Stimulated activated CD4-positive, alpha-beta T cell treated with anti-CD3 and anti-CD28 coated beads, Interleukin-4, amount 100 ng/mL, for 1 hour (primary cell): ENCODE results near the gene PARD6B.

Source experiments
- DNase-seq: peaks from one replicate; pipeline ENCODE4 v3.0.0-alpha.2; 2020

Gene PARD6B

DNA sequence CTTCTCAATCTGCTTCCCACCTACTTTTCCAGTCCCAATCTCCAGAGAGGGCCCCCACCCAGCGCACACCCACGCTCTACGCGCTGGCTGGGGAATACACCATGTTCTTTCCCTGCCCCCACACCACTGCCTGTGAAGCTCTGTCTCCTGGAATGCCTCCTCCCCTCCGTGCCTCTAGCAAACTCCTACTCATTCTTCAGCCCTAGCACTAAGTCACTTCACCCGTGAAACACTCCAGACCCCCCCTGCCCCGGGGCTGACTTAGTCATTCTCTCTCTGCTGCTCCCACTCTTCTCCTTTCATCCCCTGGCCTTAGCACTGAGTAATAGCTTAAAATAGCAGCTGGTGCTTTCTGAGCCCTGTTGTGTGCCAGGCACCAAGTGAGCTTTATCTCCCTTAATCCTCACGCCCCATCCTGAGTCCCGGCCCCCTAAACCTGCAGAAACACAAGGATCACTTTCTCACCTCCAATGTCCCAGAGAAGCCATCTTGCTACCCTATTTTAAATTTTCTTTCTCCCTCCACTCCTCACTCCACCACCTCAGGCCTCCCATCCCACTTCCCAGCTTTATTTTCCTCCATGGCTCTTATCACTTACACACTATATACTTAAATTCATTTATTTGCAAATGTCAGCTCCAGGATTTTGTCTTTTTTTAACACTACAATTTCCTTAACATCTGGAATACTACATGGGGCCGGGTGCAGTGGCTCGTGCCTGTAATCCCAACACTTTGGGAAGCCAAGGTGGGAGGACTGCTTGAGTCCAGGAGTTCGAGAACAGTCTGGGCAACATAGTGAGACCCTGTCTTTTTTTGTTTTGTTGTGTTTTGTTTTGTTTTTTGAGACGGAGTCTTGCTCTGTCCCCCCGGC is 6.3 kb upstream of the PARD6B start:
- DNase-seq, result peak; percentile 86

DNA sequence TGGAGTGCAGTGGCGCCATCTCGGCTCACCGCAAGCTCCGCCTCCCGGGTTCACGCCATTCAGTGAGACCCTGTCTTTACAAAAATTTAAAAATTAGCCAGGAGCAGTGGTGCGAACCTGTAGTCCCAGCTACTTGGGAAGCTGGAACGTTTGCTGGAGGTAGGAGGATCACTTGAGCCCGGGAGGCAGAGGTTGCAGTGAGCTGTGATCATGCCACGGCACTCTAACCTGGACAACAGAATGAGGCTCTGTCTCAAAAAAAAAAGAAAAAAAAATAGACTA is 5.7 kb upstream of the PARD6B start:
- DNase-seq, result no peak

DNA sequence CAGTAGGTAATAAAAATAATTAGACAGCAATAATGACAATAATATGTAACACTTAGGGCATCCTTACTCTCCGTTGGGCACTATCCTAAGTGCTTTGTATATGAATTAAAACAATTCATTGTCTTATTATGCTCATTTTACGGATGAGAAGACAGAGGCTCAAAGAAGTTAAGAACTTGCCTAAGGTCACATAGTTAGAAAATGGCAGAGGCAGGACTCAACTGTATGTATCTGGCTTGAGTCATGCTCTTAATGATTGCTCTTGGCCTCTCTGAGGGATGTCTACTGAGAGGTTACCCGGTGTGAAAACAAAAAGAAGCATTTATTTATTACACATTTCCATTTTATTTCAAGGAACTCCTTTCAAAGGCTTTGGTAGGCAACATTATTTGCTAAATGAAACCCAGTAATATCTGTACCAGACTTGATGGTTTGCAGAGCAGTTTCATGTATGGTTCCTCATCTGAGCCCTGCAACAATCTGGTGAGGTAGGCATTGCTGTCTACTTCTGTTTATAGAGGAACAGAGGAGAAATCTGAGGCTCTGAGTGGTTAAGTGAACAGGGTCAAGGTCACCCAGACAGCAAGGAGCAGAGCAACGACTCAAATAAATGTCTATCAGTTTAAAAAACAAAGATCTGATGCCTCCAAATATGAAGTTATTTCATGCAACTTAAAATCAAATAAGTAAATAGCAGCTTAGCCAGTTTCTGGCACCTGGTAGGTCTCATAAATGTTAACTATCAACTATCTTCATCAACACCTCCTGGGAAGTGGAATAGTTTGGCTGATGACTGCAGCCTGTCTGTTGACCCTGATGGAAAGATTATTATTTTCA is 4.2 kb upstream of the PARD6B start:
- no peak for DNase-seq

DNA sequence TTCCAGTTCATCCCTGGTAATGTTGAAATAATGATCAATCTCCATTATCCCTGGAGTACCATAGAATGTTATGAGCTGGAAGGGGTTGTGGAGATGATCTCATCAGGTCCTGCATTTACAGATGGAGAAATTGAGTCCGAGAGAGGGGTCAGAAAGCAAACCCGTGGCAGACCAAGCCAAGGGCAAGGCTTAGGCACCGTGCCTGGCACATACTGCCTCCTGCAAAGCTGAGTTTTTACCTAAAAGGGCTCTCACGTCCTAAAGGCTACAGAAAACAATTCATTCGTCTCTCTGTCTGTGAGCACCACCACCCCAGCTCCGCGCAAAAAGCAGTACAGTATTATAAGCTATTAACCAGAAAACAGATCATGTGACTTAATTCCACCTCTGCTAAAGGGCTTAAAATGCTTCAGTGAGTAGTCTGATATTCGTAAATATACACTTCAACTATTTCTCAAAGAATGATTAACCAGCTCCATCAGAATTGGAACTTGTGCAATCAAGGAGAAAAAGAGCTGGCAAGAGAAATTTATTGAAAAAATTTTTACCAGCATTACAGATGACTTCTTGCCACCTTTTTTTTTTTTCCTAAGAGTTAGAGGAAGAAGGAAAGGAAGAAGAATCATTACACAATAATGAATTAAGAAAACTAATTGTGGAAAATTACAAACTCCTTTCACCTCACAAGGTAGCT is 3.4 kb upstream of the PARD6B start:
- no peak for DNase-seq

DNA sequence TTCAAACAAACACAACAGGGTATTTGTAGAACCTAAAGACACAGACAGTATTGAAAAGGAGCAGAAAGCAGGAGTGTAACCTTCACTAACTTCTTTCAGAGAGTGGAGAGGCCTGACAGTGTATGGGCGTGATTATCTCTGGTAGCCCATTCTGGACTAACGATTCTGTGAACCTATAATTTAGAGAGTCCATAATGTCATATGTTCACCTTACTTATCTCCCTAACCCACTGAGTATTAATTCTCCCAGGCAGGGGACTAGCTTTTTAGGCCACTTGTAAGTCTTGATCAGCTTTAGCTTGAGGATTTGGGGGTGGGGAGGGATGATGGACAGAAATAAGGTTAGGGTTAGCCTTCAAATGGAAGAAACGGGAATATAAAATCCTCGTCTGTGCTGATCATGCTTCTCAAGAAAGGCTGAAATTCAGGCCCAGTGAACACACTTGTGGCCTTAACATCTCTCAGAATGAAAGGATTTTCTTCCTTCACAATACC is 2.8 kb upstream of the PARD6B start:
- DNase-seq, result no peak

DNA sequence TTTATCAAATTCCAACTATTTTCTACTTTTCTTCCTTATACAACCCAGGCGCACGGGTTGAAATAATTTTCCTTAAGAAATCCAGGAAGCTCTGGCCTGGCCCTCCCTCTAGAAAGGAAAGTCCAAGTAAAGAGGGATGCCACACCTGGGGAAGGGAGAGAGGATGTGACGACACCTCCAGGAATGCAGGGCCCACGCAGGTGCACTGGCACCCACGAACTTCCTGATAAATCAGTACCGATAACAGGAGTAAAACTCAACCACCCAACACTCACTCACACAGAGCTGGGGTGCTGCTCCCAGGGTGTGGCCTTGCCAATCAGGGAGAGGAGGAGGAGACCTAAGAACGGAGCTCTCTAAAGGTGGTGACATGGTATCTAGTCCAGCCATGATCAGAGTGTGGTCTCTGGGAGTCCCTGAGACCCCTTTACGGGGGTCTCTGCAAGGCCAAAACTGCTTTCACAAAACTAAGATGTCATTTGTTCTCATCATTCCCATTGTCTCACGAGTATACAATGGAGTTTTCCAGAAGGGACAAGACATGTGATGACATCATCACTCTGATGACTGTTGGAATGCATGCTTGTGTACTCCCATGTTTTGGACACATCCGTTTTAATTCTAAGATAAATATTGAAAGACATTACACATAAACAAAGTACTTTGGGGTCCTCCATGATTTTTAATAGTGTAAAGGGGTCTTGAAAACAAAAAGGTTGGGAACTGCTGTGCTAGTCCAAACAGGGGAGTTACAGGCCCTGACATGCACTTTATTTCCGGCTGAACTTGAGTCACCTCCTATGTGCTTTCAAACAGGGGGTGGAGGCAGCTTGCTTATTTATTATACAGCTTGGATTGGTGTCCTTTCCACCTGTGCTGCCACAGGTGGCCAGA is 2.2 kb upstream of the PARD6B start:
- DNase-seq, result no peak

DNA sequence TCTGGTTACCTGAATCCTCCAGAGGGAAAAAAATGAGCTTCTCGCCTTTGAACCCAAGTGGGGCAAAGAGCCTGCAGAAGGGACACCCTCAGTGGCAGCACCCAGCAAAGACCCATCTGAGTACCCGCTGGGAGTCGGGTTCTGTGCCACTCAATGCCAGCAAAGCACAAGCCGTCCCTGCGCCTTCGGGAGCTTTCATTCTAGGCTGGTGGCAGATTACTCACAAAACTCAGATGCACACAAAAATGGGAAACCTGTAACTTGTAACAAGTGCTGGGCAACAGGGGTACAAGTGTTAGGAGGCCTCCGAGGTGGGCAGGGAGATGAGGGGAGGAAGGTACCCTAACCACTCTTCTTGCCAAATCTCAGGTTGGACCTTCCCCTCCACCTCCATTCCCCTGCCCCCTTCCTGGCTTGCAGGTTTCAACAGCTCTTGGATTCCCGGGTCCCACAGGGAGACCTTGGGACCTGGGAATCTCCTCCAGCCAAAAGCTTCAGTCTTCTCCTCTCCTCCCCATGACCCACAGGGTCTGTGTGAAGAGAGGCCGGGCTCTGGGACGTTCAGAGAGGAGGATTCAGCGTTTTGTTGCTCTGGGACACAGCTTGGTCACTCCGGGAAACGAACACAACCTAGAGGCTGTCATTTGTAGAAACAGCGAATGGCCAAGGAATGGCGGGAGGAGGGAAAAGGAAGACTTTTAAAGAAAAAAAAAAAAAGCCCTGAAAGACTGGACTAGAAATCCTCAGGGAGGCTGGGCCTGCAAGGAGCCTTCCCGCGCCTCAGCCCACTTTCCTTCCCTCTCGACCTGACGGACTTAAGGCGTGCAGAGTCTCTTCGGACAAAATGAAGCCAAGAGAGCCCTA is 1.2 kb upstream of the PARD6B start:
- DNase-seq, result no peak

DNA sequence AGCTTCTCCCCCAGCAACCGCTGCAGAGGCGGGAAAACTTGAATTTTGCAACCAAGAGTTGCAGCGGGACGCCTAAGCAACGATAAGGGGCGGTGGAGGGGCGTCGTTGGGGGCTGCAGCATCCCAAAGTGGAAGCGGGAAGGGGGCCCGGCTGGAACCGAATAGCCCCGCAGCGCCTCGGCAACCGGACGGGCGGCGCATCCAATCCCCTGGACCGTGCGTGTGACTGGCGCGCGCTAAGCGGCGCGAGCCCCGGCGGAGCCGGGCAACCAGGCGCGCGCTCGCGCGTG is 670 bp upstream of the PARD6B start:
- no peak for DNase-seq

DNA sequence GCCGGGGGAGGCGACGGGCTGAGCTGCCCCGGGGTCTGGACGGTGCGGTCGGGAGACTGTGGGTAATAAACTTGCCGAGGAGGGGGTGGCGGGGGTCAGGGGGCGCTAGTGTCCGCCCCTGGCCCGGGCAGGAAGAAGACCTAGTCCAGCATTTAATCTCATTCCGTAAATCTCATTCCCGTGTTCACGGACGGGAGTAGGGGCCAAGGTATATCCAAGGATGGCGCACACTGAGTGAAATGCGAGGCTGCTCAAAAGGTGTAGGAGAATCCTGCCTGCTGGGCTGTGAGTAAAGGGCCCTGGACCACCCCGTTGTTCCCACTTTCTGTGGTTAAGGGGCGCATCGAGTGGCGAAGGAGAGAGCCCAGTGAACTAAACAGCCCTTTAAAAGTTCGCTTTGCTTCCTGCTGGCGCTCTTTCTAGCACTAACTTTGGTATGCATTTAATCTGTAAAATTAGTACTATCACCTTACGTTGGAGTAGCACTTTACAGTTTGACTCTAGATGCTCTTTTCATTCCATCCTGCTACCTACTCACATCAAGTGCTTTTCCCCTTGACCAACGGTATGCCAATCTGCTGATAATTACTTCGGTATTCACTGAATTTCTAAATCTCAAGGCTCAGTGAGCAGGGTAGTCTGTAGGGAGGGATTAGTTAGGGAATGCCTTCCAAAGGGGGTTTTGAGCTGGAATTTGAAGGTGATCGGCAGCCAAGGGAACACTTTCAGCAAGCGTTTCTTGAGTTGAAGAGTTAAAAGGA is 730 bp downstream of the PARD6B start:
- DNase-seq, result no peak

DNA sequence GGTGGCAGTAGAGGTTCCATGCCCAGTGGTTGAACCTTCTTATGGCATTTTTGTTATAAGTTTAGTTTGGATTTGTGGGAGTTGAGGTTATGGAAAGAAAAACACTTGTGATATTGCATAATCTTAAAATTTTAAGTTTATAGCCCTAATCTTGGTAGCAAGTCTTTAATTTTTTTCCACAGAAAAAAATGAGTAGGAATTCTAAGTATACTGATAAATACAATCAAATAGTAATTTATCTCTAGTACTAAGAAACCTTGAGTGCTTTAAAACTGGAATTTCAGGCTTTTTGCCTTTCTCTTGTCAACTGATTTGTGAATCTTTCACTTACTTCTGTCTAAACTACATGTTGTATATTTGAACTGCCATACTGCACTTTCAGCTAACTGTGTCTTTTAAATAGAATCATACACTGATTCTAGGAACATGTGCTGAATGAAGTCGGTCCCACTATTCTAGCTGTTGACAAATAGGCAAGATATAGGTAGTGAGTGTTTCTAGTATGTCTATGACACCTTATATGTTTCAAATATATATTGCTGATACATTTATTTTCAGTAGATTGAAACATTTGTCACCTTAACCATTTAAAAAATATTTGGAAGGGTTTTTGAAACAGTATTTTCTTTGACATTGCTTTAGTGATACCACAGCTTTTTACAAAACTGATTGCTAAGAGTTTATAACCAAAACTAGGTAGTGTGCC is 2.4 kb downstream of the PARD6B start:
- DNase-seq, result no peak

DNA sequence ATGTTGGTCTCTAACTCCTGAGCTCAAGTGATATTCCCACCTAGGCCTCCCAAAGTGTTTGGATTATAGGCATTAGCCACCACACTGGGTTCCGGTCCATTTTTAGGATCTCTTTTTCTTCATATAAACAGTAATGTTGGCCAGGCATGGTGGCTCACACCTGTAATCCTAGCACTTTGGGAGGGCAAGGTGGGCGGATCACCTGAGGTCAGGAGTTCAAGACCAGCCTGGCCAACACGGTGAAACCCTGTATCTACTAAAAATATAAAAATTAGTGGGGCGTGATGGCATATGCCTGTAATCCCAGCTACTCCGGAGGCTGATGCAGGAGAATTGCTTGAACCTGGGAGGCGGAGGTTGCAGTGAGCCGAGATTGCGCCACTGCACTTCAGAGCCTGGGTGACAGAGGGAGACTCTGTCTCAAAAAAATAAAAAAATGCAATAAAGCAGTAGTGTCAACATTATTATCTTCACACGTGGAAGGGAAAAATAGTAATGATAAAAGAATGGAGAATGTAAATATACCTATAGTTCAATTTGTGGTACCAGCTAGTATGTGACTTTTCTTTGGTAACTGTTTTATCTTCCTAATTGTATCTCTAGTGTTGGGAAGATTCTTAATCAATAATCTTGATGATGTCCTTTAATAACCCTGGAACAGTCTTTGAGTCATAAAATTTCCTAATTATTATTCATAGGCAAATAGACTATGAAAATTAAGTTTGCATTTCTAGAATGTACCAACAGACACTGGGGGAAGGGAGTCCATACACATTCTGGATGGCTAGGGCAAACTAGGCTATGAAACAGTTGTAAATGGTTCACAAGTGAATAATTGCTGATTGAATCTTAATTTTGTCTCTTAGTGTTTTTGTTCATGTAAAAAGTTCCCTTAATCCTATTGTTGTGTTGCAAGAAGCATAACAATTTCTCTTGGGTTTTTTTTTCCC is 3.6 kb downstream of the PARD6B start:
- DNase-seq, result no peak

DNA sequence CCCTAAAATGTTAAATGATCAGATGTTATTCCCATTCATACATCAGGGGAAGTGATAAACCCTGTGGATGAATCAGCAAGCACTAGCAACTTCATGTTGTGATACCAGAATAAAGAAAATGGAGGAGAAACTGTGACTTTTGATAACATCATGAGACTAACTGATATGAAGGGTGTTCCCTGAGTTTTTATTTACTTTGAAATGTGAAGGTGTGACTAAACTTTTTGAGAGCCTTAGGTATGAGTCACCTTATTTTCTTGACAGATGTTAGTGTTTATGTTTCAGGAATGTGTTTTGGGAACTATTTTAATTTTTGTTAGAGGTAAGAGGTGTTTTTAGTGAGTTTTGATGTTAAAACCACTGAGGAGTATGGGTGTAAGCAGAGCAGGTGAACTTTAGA is 4.4 kb downstream of the PARD6B start:
- no peak for DNase-seq

DNA sequence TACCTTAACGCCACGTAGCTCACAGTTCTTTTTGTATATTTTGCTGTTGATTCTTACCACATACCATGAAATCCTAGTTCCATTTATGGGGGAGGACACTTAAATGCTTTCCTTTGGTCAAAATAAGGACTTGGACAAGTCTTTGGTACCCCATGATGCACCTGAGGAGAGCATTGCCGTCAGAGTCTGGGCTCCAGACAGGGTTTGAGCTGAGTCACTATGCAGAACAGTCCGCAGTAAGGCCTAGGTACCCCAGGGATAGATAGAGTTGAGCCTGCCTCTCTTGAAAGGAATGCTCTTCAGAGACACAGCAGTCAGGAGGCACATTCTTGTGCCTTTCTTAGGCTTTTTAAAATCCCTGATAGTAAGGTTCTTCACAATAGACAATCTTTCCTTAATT is 6.0 kb downstream of the PARD6B start:
- no peak for DNase-seq

DNA sequence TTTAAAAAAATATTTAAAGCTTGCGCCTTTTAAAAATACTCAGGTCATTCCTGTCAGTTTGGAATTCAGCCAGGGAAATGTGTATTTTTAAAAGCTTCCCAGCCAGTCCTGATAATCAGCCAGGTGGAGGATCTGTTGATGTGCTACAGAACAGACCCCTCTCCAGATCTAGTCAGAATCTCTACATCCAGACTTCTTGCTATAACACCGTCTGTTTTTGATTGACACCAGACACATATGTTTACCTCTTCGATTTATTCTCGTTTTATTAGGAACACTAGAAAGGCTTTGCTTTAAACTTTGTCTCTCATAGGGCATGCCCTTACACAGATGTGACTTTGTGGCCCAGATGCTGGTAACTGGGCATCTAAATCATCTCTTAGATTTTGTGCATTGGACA is 11.7 kb downstream of the PARD6B start:
- DNase-seq, result no peak

DNA sequence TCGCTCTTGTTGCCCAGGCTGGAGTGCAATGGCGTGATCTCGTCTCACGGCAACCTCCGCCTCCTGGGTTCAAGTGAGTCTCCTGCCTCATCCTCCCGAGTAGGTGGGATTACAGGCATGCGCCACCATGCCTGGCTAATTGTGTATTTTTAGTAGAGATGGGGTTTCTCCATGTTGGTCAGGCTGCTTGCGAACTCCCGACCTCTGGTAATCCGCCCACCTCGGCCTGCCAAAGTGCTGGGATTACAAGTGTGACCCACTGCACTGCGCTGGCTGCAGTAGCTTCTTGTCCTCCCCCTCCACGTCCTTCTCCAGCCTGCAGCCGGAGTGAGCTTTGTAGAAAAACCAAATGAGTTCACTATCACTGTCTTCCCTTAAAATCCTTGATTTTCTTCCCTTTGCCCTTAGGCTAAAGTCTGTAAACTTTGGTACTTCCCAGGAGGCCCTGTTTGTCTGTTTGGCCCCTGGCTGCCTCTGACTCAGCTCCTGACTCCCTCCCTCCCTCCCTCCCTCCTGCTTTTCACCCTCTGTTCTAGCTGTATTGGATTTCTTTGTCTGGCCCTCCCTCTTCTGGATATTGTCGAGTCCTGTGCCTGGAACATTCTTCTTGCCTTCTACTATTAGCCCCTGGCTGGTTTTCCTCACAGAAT is 12.9 kb downstream of the PARD6B start:
- no peak for DNase-seq

DNA sequence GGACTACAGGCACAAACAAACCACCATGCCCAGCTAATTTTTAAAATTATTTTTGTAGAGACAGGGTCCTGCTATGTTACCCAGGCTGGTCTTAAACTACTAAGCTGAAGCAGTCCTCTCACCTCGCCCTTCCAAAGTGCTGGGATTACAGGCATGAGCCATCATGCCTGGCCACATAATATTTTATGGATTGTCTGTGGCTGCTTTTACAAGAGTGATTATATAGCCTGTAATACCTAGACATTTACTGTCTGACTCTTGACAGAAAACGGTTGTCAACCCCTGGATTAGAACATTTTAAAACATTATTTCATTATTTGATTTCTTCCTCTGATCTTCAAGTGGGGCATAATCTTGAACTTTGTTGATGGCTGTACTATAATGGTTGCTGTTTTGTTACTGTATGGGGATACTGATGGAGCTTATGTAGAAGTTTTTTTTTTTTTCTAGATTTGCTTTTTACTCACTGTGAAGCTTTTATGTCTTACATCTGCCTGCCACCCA is 14.3 kb downstream of the PARD6B start:
- DNase-seq, result no peak

DNA sequence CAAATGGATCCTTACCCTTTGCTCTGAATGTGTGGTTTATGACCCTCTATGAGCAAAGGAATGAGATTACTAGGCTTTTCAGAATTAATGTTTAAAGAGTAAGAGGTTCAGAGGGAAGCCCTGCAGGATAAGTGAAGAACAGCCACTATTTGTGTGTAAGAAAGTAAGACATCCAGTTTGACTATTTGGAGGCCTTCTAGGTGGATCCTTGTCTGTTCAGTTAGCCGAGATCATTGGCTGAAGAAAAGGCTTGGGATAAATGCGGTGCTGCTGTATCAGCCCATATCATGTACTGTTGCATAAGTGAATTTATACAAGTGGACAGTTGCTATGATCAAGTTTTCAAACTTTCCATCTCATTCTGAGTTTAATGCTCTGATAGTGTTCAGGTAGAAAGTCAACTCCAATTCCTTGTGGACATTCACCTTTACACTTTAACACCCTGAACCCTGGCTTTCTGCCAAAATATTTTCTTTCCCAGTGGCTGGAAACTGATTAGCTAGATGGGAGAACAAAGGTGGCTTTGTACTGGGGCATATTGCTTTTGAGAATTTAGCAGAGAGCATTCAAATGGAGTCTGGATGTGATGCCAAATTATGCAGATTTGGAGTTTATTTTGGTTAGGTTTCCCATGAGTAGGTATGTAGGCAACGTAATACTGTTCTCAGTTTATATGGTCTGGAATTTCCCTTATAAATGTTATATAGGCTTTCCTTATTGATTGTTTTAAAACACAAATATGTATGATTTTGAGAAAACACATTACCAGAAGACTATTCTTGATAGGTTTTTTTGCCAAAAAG is 15.0 kb downstream of the PARD6B start:
- DNase-seq, result no peak

DNA sequence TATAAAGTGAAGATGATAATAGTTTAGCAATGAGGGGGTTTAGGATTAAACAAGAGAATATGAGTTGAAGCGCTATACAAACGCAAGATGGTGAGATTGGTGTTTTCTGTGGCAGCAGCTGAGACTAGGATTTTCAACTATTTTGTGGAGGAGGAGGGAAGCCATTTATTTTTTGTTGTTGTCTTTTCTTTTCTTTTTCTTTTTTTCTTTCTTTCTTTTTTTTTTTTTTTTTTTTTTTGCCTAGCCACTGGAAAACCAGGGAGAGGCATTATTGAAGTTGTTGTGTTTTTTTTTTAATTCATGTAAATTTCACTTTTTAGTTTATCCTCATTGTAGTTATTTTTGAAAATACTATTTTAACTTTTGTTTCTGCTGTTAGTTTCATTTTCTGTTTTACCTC is 15.9 kb downstream of the PARD6B start:
- DNase-seq, result no peak
